ENCODE data around the gene KLF2.
A peak's percentile ranks its signal among the peaks of the same experiment; 100 is the strongest.

KLF2 gene

DNA sequence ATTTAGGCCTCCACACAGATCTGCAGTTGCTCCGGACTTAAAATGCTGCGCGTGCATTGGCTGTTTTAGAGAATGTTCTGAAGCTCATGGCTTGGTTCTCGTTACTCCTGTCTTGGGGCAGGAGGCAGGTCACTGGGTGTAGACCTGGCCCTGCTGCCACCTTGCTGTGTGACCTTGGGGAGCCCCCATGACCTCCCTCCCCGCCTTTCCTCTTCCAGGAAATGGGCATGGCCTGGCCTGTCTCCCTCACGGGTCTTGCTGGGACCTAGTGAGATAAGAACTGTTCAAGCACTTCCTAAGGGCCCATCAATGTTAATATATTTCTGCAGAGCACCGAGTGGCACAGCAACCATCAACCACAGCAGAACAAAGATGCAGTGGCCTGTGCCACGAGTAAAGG lies 49.4 kb downstream of the KLF2 start:
- Histone ChIP-seq H3K36me3 (peaks cover 37% of the 10 kb centered on the region), H3K4me1 (ENCODE audit: control insufficient read depth in 1 of 2, insufficient read depth in 1 of 2, low read depth in 1 of 2, low read length in 1 of 2) (peaks cover 40 to 42% of the 10 kb centered on the region in 2 experiments), H3K27me3 (no peaks in the 10 kb centered on the region), H3K9me3 (no peaks in the 10 kb centered on the region), H3K4me3 (ENCODE audit: low read depth in 1 of 2, low read length in 1 of 2) (no peak overlapping the region), H3K27ac (peak overlapping the region; percentile 5)
- TF ChIP-seq CTCF (IDR thresholded peaks at IDR 0.05): no peak

- peaks cover 37% of the 10 kb centered on the region for H3K36me3 ChIP-seq
- no peaks in the 10 kb centered on the region for H3K9me3 ChIP-seq
- H3K27ac ChIP-seq: peak overlapping the region; percentile 5
- no peak overlapping the region for H3K4me3 ChIP-seq (ENCODE audit: low read depth in 1 of 2, low read length in 1 of 2)
- no peak for TF ChIP-seq CTCF (IDR thresholded peaks at IDR 0.05)
- H3K4me1 ChIP-seq (ENCODE audit: control insufficient read depth in 1 of 2, insufficient read depth in 1 of 2, low read depth in 1 of 2, low read length in 1 of 2): peaks cover 35 to 37% of the 10 kb centered on the region in 2 experiments
- no peaks in the 10 kb centered on the region for H3K27me3 ChIP-seq
Observed at GRCh38 chr19:16374436-16374835, 49.8 kb downstream of the KLF2 start.

DNA sequence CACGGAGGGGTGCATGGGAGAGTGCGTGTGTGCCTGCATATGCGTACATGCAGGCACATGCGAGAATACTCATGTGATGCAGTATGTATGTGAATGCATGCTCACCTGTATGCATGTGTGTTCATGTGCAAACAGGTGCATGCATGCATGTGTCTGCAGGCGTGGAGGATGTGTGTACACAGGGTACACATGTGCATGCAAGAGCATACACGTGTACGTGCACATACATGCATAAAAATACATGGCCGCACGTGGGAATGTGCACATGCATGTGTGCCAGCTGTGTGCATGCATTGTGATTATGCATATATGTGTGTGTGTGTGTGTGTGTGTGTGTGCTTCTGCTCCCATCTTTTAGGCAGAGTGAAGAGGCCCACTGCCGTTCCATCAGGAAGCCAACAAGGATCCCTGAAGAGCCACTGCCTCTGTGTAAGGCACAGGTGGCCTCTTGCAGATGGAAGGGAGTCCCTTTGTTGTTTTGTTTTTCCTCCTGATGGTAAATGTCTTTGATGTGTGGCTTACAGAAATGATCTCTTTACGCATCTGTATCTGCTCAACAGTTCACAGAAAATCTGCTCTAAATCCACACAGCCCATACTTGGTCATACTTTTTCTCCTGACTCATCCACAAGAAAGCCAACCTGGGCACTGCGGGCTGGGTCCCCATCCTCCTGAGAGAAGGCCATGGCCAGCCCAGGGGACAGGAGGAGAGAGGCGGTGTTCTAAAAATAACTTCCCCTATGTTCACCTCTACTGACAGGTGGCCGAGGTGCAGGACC lies 50.7 kb downstream of the KLF2 start:
- Histone ChIP-seq H3K27me3 (no peaks in the 10 kb centered on the region), H3K4me1 (ENCODE audit: control insufficient read depth in 1 of 2, insufficient read depth in 1 of 2, low read depth in 1 of 2, low read length in 1 of 2) (peaks cover 26 to 28% of the 10 kb centered on the region in 2 experiments), H3K36me3 (peaks cover 37% of the 10 kb centered on the region), H3K9me3 (no peaks in the 10 kb centered on the region), H3K27ac (no peak overlapping the region), H3K4me3 (ENCODE audit: low read depth in 1 of 2, low read length in 1 of 2) (no peak overlapping the region)
- TF ChIP-seq CTCF (IDR thresholded peaks at IDR 0.05): no peak

DNA sequence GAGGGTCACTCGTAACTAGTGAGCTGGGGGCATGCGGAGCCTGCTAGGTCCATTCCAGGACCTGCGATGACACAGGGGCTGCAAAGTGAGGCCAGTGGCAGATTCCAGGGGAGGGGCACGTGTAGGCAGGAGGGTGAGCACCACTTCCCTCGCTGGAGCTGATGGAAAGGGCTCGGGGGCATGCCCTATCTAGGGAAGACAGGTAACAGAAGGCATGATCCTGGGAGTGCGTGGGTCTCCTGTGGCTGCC lies 51.2 kb downstream of the KLF2 start:
- Histone ChIP-seq H3K4me3 (ENCODE audit: low read depth in 1 of 2, low read length in 1 of 2) (no peak overlapping the region), H3K36me3 (peaks cover 37% of the 10 kb centered on the region), H3K9me3 (no peaks in the 10 kb centered on the region), H3K27ac (peak overlapping the region; percentile 27), H3K4me1 (ENCODE audit: control insufficient read depth in 1 of 2, insufficient read depth in 1 of 2, low read depth in 1 of 2, low read length in 1 of 2) (peaks cover 21 to 23% of the 10 kb centered on the region in 2 experiments), H3K27me3 (no peaks in the 10 kb centered on the region)
- TF ChIP-seq CTCF (IDR thresholded peaks at IDR 0.05): no peak

DNA sequence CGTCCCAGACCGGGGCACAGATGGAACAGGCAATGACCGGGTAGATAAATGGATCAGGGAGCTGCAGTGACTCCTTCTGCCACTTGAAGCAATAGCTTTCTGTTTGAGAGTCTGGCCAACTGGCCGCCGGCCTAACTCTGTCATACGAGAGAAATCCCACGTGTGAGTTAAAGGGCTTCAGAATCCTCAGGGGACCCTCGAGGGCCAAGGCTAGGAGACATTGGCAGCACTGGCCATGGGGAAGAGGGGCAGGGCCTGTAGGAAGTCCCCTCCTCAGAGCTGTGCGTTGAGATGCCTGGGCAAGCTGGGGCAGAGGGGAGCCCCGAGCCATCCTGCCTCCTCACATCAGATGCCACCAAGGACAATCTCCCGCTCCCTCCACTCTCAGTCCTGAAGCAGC lies 51.6 kb downstream of the KLF2 start:
- TF ChIP-seq CTCF (IDR thresholded peaks at IDR 0.05): no peak
- Histone ChIP-seq H3K4me1 (ENCODE audit: control insufficient read depth in 1 of 2, insufficient read depth in 1 of 2, low read depth in 1 of 2, low read length in 1 of 2) (peaks cover 17 to 19% of the 10 kb centered on the region in 2 experiments), H3K36me3 (peaks cover 38% of the 10 kb centered on the region), H3K27ac (peak overlapping the region; percentile 27), H3K27me3 (no peaks in the 10 kb centered on the region), H3K4me3 (ENCODE audit: low read depth in 1 of 2, low read length in 1 of 2) (no peak overlapping the region), H3K9me3 (no peaks in the 10 kb centered on the region)
